Right ventricle myocardium inferior (tissue), 1 donor: ENCODE measurements around the gene MPRIP. TPM values are rescaled to one million over a fixed set of nuclear protein-coding genes. Genes with fewer than 3 reads are reported as not detected.
"Not testable (repeated sequence)": the region's sequence is repeated elsewhere in the genome, so short reads cannot be mapped to it uniquely, and the experiment has no call there.

Experiments used
- ATAC-seq: fragments of 200-7000 bp; cut with Tn5 transposase; one replicate; pipeline ENCODE4 v1.9.1; 2020; ENCODE audit warnings: mild to moderate bottlenecking, moderate library complexity
- DNase-seq: peaks from one replicate; pipeline ENCODE4 v3.0.0; 2021; ENCODE audit errors: missing footprints
- intact Hi-C: fragments of 100-400 bp; cut with DNase I; formaldehyde crosslinking; loops from one replicate; pipeline ENCODE4 v1.11.0; 2022
- total RNA-seq: library from RNA; stranded (reverse); fragmentation: NEBNext Ultra II Directional; extraction: Animal tissue kit (Norgen Biotek cat#: 25700); gene quantifications from one replicate; pipeline ENCODE4 v1.2.1, GENCODE V29; 2021
- donor health status: DM: no; HTN: yes; CAD: no; lungs with severe emphysema.

The MPRIP gene
- total RNA-seq, 1 donor from 2014 or later, result 312 TPM

DNA sequence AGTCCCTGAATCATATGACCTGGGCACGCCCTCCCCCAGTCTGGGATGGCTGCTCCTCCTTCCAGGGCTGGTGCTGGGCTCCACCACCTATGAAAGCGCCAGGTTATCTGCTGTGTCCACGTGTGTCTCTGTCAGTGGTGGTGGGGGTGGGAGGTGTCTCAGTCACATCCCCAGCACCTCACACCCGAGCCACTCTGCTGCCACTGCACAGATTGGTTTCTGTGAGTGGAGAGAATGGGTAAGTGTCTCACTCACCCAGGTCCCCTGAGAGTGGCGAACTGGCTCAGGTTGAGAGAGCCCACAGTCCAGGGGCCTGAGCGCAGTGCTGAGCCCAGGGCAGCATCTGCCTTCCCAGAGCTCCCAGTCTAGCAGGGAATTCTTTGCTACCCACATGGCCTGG is 84.9 kb downstream of the MPRIP start:
- DNase-seq (peak; percentile 31), ATAC-seq (no peak)
- intact Hi-C loops, result no loop called here

DNA sequence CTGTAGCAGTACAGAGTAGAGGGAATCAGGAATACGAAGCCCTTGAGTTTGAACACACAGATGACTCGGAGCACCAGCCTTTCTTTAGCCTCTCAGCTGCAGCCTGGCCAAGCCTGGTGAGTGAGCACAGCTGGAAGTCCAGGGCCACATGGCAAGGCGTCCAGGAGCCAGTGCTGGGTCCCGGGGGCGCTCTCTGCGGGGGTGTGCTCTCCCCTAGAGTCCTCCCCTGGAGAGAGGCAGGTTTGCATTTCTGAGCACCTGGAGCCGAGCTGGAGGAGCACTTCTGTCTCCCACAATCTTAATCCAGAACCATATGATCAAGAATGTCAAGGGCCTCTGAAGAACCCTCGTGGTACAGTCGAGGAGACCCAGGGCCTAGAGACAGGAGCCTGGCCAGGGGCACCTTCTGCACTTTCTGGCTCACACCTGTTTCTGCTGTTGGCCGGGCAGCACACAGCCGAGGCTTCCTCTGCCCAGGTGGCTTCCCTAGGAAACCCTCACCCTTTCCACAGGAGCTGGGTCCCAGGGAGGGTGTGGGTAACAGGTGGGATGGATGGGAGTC is 85.6 kb downstream of the MPRIP start:
- DNase-seq, result peak; percentile 15
- intact Hi-C loops, result no loop called here
- ATAC-seq, result no peak

DNA sequence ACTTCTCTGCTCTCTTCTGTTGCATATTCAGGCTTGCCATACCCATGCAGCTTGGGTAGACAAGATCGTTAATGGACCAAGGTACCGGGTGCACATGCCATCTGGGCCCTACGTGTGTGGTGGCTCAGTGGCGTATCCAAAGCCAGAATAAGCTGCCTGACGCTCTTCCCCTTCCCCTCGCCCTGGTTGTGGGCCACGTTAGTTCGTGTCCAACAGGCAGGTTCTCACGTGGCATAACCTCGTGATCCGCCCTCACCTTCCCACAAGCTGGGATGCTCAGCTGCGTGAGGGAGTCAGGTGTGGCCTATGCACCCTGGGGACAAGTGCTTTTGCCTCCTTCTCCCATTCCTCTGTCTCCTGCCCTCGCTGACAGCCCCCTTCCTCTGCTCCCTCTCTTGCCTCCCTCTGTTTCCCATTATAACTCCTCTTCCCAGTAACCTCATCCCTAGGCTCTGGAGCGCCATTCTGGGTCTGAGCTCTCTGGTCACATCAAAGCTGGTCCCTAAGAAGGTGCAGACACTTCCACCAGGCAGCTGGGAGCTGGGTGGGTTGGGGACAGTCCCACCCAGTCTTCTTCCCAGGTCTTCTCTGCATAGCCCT is 86.3 kb downstream of the MPRIP start:
- DNase-seq, result peak; percentile 26
- no peak for ATAC-seq
- intact Hi-C loops, result no loop called here

DNA sequence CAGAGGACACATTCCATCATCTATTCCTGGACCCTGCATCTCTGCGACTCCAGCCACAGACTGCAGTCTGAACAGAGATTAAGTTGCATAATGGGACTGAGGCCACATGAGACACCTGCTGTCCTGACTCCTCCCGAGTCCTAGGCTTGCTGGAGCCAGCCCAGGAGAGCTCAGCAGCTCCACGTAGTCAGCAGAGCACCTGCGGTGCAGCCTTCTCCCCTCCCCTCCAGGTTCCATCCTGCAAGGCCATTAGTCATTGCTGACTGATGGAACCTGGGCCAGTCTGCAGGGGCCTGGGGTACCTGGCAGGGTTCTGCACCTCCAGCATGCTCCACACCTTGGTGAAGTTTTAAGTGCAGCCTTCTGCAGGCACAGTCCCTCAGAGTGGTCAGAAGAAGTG is 87.2 kb downstream of the MPRIP start:
- DNase-seq (peak; percentile 41), ATAC-seq (no peak)
- intact Hi-C loops, result no loop called here

DNA sequence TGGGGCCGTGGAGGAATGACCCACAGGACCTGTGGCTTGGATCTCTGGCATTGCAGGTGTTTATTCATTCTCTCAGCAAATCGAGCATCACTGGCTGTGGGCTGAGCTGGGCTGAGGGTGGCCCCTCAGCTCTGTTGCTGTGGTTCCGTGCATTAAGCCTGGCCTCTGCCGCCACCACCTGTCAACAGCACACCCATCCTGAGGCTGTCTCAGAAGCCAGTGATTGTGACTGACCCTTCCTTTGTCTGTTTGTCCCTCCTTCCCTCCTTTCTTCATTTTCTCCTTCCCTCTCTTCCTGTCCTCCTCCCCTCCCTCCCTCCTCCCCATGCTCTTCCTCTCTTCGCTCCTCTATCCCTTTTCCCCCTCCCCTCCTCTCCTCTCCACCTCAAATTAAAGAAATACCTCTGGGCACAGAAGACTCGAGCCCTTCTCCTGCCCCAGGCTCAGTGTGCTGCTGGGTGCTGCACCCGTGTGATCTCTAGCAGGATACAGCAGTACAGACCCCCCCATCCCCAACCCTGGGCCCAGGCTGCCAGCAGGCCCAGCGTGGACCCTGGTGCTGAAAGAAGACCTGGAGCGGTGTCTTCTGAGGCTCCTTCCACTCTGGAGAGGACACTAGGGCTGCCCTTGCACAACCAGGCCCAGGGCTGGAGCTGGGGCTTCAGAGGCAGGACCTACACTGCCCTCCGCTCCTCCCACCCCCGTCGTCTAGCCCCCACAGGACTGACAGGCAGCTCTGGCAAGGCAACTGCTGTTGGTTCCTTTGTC is 88.0 kb downstream of the MPRIP start:
- peak; percentile 50 for DNase-seq
- intact Hi-C loops, result no loop called here
- ATAC-seq, result no peak

DNA sequence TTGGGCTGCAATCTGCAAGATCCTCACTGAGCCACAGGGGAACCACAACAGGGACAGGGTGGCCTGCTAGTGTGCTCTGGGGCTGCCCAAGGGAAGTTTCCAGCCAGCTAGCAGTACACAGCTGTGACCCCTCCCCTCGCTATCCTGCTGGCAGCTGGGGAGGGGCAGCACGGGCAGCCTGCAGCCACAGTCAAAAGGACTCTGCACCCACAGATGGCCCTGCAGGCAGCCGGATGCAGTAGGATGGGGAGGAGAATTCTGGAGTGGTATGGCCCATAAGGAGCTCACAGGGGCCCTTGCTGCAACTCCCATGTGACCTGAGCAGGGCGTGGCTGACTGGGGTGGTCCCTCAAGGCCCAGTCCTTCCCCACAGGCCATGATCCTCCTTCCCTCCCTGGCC is 89.6 kb downstream of the MPRIP start:
- ATAC-seq, result no peak
- intact Hi-C loops, result no loop called here
- peak; percentile 43 for DNase-seq

DNA sequence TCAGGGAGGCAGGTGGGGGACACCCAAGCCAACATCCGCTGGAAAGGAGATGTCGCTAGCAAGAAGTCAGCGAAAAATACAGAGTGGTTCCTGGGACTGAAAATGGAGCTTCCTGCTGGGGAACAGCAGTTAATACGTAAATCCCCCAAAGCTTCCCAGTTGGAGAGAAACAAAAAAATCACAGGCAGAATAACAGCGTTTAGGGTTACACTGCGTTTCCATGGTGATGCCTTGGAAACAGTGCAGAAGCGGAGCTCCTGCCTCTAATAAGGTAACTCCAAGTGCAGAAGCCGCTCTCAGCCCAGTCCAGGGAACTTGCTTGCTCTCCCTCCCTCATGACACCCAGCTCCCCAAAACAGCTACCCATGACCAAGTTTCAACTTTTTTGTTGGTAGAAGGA is 90.5 kb downstream of the MPRIP start:
- ATAC-seq (no peak), DNase-seq (peak; percentile 6)
- intact Hi-C loops, result no loop called here

DNA sequence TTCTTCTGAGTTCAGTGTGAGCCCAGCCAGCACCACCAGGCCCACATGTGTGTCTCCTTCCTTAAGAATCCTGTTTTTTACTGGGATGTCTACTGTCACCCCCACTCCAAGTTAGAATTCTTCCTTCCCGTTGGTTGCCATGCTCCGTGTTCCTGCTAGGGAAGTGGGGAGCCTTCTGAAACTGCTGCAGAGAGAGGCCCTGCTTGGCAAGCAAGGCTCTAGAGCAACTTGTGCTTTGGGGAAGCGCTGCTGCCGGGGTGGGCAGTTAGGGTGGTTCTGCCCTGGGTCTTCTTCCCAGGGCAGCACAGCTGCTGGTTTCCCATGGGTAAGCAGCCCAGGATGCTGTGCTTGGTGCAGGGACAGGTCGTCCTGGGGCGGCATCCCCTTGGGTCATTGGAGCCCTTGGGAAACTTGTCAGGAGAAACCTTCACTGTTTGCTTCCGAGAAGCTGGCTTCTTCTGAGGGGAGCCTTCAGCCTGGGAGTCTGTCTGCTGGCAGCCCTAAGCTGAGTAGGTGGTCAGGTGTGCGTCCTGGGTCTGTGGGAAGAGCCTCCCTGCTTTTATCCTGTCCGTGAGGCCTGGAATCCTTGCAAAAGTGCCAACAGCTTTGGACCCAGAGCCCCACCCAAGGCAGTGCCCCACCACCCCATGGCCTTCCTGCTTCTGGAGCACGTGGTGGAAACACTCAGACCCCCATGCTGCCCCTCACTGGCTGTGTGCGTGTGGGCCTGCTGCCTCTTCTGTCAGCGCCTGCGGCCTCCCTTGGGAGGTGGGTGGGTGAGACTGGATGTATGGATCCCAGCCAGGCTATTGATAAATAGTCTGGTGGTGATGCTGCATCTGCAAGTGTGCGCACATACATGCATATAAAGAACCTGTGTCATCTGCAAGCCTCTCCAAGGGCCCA is 92.0 kb downstream of the MPRIP start:
- peak; percentile 58 for DNase-seq
- ATAC-seq, result no peak
- intact Hi-C loops, result no loop called here

DNA sequence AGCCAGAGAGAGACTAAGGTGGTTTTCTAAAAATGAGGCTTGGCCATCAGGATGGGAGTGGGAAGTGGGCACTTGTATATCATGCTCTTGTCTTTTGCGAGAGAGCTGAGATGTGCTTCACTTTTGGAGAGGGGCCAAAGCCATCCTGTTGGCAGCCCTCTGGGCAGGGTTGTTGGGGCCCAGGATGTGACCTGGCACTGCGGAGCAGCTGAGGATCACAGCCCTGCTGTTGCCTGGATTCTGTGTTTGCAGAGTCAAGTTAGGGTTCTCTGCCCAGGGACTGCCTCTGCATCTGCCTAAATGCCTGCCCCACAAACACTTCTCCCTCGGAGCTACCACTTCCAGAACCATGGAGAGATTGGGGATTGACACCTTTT is 92.7 kb downstream of the MPRIP start:
- DNase-seq (peak; percentile 56), ATAC-seq (peak; percentile 76)
- intact Hi-C loops, result no loop called here

DNA sequence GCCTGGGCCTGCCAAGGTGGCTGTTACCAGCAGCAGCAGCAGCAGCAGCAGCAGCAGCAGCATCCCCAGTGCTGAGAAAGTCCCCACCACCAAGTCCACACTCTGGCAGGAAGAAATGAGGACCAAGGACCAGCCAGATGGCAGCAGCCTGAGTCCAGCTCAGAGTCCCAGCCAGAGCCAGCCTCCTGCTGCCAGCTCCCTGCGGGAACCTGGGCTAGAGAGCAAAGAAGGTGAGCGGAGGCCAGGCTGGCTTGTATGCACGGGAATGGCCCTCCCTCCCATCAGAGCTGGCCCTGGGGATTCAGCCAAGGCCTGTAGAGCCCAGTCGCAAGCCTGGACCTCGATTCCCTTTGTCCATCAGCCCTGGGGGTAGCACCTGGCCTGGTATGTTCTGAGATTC is 94.0 kb downstream of the MPRIP start:
- peak; percentile 44 for DNase-seq
- intact Hi-C loops, result not testable (repeated sequence)

DNA sequence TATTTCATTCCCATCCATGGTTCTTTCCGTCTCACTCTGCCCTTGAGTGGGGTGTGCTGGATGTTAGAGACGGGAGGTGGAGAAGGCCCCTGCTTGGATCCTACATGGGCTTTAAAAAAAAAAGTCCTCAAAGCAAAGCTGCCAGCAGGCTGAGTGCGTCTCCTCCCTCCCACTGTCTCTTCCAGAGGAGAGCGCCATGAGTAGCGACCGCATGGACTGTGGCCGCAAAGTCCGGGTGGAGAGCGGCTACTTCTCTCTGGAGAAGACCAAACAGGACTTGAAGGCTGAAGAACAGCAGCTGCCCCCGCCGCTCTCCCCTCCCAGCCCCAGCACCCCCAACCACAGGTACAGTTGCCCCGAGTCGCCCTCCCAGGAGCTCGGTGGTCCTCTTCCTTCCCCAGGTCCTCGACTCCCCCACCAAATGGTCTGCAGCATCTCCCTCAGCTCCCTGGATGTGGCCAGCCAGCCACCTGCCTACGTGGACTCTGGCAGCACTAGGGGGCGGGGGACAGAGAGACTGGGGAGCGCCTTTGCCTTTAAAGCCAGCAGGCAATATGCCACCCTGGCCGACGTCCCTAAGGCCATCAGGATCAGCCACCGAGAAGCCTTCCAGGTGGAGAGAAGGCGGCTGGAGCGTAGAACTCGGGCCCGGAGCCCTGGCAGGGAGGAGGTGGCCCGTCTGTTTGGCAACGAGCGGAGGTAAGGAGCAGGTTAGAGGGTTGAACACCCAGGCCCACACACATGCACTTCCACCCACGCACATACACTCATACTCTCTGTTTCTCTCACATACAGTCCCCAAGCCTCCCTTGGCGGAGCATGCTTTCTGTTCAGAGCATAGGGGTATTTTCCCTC is 95.7 kb downstream of the MPRIP start:
- intact Hi-C loops, result no loop called here
- ATAC-seq (no peak), DNase-seq (peak; percentile 45)

More for the DNA sequence above, 94.0 kb downstream of the MPRIP start:
- not testable (repeated sequence) for ATAC-seq

DNA sequence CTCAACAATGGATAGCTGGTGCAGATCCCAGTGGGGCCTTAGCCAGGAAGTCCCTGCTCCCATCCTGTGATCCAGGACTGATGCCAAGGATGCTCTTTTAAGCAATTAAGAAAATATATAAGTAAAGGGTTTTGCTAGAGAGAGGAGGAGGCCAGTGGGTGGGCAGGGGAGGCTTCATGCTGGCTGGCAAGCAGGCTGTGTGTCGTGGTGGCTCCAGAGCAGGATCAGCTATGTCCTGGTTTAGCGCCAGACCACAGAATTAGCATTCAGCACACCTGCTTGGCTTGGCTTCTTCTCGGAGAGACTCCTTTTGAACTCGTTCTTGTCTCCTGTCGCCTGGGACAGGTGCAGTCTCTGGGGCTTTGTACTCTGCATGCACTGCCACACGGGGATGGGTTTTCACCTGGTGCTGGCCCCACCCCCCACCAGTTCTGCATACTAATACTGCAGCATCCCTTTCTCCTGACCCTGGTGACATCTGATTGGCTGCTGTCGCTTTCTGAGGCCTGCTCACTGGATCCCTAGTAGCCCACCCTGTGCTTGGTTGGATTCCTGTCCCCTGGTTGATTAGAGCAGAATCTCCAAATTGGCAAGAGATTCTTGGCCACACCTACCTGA is 97.8 kb downstream of the MPRIP start:
- ATAC-seq (no peak), DNase-seq (peak; percentile 30)
- intact Hi-C loops, result no loop called here

DNA sequence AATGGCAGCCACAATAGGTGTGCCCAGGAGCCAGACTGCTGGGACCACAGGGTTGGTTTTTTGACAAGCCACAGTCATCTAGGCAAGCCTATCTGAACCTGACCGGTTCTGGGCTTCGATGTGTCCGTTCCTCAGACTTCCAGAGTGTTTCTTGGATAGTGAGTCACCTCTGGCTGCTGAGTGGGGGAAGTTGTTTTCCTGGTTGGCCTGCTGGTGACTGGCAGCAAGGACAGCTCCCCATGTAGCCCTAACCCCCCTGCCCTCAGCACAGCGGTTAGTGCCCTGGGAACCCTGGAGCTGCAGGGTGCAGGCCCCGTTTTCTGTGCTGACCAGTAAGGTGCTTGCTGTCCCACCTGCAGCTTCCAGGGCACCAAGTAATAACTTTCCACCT is 98.3 kb downstream of the MPRIP start:
- ATAC-seq, result no peak
- intact Hi-C loops, result no loop called here
- peak; percentile 14 for DNase-seq

DNA sequence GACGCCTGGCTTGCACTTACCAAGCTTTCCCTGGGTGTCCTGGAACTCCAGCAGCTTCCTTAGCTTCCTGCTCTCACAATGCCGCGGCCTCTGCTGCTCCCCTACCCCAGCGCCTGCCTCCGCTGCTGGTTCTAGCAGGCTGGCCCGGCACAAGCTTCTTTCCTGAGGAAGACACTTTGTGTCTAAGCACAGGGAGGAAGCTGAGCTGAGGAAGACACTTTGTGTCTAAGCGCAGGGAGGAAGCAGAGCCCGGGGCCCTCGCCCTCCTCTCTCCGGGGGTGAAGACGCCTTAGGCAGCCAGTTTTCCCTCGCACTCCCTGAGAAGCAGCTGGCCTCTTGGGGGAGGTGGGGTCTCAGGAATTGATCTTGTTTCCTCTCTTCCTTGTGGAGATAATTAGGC is 99.0 kb downstream of the MPRIP start:
- intact Hi-C loops, result no loop called here
- DNase-seq (peak; percentile 32), ATAC-seq (no peak)

DNA sequence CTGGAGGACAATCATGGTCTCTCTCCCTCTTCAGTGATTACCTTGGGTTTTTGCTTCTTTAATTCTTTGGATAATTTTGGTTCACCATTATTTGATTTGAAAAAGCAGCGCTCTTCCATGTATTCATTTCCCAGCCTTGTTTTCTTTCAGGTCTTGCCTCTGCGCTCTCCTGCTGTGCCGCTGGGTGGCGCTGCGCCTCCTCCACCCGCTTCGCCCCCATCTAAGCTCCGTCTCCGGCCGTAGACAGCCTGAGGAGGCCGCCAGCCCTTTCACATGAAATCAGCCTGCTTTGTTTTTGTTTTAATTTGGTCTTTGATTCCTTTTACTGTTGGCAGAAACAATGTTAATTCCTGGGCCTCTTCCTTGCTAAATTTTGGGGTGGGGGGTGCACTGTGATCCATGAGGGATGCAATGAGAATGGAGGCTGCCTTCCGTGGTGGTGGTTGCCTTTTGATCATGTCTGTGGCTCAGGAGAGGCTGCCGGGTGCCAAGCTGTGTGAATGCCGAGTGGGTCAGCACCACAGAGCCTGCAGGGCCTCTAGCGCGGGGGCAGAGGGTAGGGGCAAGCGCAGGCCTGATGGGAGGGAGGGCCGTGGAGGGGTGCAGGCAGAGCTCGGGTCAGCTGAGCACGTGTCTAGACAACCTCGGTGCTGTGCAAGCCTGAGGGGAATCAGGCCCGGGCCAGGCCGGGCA is 99.7 kb downstream of the MPRIP start:
- DNase-seq, result peak; percentile 62

DNA sequence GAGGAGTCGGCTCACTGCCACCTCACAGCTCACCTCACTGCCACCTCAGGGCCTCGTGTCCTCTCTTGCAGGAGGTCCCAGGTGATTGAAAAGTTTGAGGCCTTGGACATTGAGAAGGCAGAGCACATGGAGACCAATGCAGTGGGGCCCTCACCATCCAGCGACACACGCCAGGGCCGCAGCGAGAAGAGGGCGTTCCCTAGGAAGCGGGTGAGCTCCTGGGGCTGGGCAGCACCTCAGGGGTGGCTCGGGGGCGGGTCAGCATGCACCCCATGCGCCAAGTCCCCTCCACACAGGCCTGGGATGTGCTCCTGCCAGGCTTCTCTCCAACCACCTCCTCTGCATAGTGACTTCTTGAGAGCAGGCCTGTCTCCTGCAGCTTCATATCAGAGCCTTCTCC is 100.3 kb downstream of the MPRIP start:
- DNase-seq (peak; percentile 34), ATAC-seq (no peak)
- intact Hi-C loops, result no loop called here

More for the DNA sequence above, 99.7 kb downstream of the MPRIP start:
- intact Hi-C loops, result no loop called here
- ATAC-seq, result no peak

DNA sequence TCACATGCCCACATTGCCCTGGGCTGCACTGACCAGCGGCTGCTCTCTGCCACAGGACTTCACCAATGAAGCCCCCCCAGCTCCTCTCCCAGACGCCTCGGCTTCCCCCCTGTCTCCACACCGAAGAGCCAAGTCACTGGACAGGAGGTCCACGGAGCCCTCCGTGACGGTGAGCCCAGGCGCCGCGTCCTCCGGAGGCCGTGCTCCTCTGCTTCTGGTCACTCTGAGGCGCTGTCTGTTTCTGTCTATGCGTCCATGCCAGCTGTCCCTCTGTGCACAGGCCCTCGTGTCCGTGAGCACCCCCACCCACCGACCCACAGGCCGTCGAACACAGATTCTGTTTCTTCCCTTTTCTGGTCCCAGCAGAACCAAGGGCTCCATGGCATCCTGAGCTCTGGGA is 101.2 kb downstream of the MPRIP start:
- no peak for ATAC-seq
- intact Hi-C loops, result no loop called here
- DNase-seq, result peak; percentile 13
